ENCODE results near the gene ZNF850. TPM values are rescaled to one million over a fixed set of nuclear protein-coding genes. Genes with fewer than 3 reads are reported as not detected.

The ZNF850 gene
- total RNA-seq, 1 experiment from 2014 or later = 4.0 TPM

DNA sequence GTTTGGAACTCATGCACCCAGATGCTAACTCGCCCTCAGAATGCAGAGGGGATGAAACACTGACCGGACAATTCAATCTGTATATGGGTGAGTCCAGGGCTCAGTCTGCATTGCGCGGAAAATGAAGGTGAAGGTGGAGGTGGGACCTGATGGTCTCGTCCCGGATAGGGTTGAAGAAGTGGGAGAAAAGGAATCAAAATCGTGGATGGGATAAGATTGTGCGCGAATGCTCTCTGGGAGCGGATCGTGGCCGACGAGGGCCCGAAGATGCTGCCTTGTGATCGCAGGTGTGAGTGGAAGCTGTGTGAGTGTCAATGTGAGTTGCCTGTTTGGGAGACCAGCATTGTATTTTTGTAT, 594 bp upstream of the ZNF850 start:
- Histone ChIP-seq H3K27me3 (ENCODE audit: insufficient read depth, low read depth) (no peaks in the 10 kb centered on the region), H3K4me2 (peak overlapping the region; percentile 90), H3K9me3 (ENCODE audit: insufficient read depth, low read depth) (peaks cover 25% of the 10 kb centered on the region), H3K4me3 (peak overlapping the region; percentile 81), H3K36me3 (ENCODE audit: low read depth) (no peaks in the 10 kb centered on the region), H2AFZ (peak overlapping the region; percentile 97), H4K20me1 (ENCODE audit: insufficient read depth) (no peaks in the 10 kb centered on the region), H3K27ac (no peak overlapping the region), H3K4me1 (replicated peaks; ENCODE audit: insufficient read depth) (no peaks in the 10 kb centered on the region), H3K9me2 (ENCODE audit: insufficient read depth) (no peaks in the 10 kb centered on the region), H3F3A (ENCODE audit: insufficient read depth, low read depth) (no peaks in the 10 kb centered on the region; the same call in 1 of the 2 replicates), H3K79me2 (ENCODE audit: low read depth) (peaks cover 8% of the 10 kb centered on the region; the same call in 1 of the 2 replicates)
- BruUV-seq (replicated peaks) = no TSS peak
- intact Hi-C loops (cut with micrococcal nuclease; ENCODE audit: unreplicated experiment) = loop anchor here (2.0 to 10.0 kb wide), 4 partner anchors 78 to 558 kb away; partner anchors contain the start of genes ZFP14, ZNF146, ZNF345 and ZNF461
- ChIA-PET POLR2A (ENCODE audit: unreplicated experiment) (interaction anchor here (0.7 kb wide), 1 partner anchor 107 kb away, joined by 3 read pairs; no protein-coding TSS in a partner anchor), CTCF (no interaction called here)
- DNase-seq = no peak
- no peak for TF ChIP-seq EZH2 (IDR thresholded peaks at IDR 0.05; ENCODE audit: low read depth)
- TF ChIP-seq, protein P1, sequence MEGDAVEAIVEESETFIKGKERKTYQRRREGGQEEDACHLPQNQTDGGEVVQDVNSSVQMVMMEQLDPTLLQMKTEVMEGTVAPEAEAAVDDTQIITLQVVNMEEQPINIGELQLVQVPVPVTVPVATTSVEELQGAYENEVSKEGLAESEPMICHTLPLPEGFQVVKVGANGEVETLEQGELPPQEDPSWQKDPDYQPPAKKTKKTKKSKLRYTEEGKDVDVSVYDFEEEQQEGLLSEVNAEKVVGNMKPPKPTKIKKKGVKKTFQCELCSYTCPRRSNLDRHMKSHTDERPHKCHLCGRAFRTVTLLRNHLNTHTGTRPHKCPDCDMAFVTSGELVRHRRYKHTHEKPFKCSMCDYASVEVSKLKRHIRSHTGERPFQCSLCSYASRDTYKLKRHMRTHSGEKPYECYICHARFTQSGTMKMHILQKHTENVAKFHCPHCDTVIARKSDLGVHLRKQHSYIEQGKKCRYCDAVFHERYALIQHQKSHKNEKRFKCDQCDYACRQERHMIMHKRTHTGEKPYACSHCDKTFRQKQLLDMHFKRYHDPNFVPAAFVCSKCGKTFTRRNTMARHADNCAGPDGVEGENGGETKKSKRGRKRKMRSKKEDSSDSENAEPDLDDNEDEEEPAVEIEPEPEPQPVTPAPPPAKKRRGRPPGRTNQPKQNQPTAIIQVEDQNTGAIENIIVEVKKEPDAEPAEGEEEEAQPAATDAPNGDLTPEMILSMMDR (conservative IDR thresholded peaks at IDR 0.05) = no peak

DNA sequence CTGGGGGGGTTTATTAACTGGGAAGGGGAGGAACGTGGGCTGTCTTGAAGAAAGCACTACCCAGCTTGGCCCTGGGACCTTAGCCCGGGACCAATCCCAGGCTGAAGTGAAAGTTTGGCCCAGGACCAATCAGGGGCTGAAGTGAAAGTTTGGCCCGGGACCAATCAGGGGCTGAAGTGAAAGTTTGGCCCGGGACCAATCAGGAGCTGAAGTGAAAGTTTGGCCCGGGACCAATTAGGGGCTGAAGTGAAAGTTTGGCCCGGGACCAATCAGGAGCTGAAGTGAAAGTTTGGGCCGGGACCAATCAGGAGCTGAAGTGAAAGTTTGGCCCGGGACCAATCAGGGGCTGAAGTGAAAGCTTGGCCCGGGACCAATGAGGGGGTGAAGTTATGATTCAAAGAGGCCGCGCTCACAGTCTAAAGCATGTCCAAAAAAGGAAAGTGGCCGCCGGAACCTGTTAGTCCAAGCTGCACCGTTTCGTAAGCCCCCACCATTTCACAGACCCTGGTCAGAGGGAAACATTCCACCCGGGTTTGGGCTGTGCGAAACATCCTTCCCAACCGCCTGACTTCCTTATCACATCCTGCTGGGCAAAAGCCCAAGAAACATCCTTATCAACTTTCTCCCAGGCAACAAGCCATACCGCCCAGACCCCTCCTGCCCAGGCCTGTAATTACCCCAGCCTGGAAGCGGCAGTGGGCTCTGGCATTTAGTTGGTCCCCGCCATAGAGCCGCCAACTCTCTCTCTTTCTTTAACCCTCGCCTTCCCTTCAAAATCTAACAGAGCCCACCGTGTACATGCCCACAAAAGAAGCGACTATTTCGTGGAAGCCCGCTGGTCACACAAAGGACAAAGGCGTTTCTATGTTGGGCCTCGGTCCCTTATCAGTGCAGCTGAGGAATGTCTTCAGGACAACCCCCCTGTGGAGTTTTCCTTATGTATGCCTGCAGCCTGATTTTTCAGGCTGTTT, 1.1 kb downstream of the ZNF850 start:
- POLR2A ChIA-PET (ENCODE audit: unreplicated experiment) = interaction anchor here (0.5 to 0.7 kb wide), 4 partner anchors 106 to 632 kb away, joined by 3 to 10 read pairs (median 5); partner anchors contain the start of gene ZNF565
- peaks cover 23% of the 10 kb centered on the region for H3K9me3 ChIP-seq (ENCODE audit: insufficient read depth, low read depth)

More for the DNA sequence above, 1.1 kb downstream of the ZNF850 start:
- Histone ChIP-seq H3K27me3 (ENCODE audit: insufficient read depth, low read depth) (no peaks in the 10 kb centered on the region), H3K9me2 (ENCODE audit: insufficient read depth) (no peaks in the 10 kb centered on the region), H3K27ac (no peak overlapping the region), H2AFZ (peak overlapping the region; percentile 97), H3K36me3 (ENCODE audit: low read depth) (no peaks in the 10 kb centered on the region), H3K4me2 (peak overlapping the region; percentile 90), H3K4me1 (replicated peaks; ENCODE audit: insufficient read depth) (no peaks in the 10 kb centered on the region), H3F3A (ENCODE audit: insufficient read depth, low read depth) (no peaks in the 10 kb centered on the region; the same call in 1 of the 2 replicates), H4K20me1 (ENCODE audit: insufficient read depth) (no peaks in the 10 kb centered on the region), H3K79me2 (ENCODE audit: low read depth) (peaks cover 8% of the 10 kb centered on the region; the same call in 1 of the 2 replicates), H3K4me3 (peak overlapping the region; percentile 81)
- TF ChIP-seq EZH2 (IDR thresholded peaks at IDR 0.05; ENCODE audit: low read depth) = no peak
- TF ChIP-seq, protein P1 (conservative IDR thresholded peaks at IDR 0.05) = no peak
- TSS peak; percentile 100 for BruUV-seq (replicated peaks)
- CTCF ChIA-PET = interaction anchor here (0.6 kb wide), 1 partner anchor 553 kb away, joined by 3 read pairs; no protein-coding TSS in a partner anchor
- DNase-seq = peak; percentile 76
- intact Hi-C loops (cut with micrococcal nuclease; ENCODE audit: unreplicated experiment) = loop anchor here (1.0 to 10.0 kb wide), 6 partner anchors 79 to 557 kb away; partner anchors contain the start of genes ZFP14, ZNF146, ZNF345 and ZNF461
